Measurements from ENCODE around the gene E2F6. TPM values are rescaled to one million over a fixed set of nuclear protein-coding genes. Genes with fewer than 3 reads are reported as not detected.

The E2F6 gene
- total RNA-seq, 2 donors from 2014 or later: 6.6 TPM

- no peak for TF ChIP-seq CTCF (IDR thresholded peaks at IDR 0.05)
Observed at GRCh38 chr2:11416186-11416585, 49.8 kb downstream of the E2F6 start.

GRCh38 chr2:11414372-11415124, 51.4 kb downstream of the E2F6 start:
- H3K36me3 ChIP-seq: no peaks in the 10 kb centered on the region
- peaks cover 6% of the 10 kb centered on the region for H3K4me1 ChIP-seq
- no peak for DNase-seq
- H3K9me3 ChIP-seq: no peaks in the 10 kb centered on the region
- no peak for TF ChIP-seq CTCF (IDR thresholded peaks at IDR 0.05)
- no peak overlapping the region for H3K27ac ChIP-seq
- H3K9ac ChIP-seq (ENCODE audit: low read depth in 2 of 2, low read length in 2 of 2): no peak overlapping the region
- intact Hi-C loops (cut with DNase I): loop anchor here (5.0 kb wide), 1 partner anchor 282 kb away; a partner anchor contains a TSS
- no peak overlapping the region for H3K4me3 ChIP-seq
- H3K27me3 ChIP-seq: no peaks in the 10 kb centered on the region

More at GRCh38 chr2:11416186-11416585, 49.8 kb downstream of the E2F6 start:
- Histone ChIP-seq H3K9me3 (no peaks in the 10 kb centered on the region), H3K4me3 (no peak overlapping the region), H3K27me3 (no peaks in the 10 kb centered on the region), H3K4me1 (peaks cover 6% of the 10 kb centered on the region), H3K9ac (ENCODE audit: low read depth in 2 of 2, low read length in 2 of 2) (no peak overlapping the region), H3K36me3 (no peaks in the 10 kb centered on the region), H3K27ac (no peak overlapping the region)
- no peak for DNase-seq
- intact Hi-C loops (cut with DNase I): no loop called here

- TF ChIP-seq CTCF (IDR thresholded peaks at IDR 0.05): no peak
- peaks cover 6% of the 10 kb centered on the region for H3K4me1 ChIP-seq
- H3K9ac ChIP-seq (ENCODE audit: low read depth in 2 of 2, low read length in 2 of 2): peak overlapping the region; percentile 16 to 74
- H3K27me3 ChIP-seq: no peaks in the 10 kb centered on the region
- H3K27ac ChIP-seq: no peak overlapping the region
- no peaks in the 10 kb centered on the region for H3K36me3 ChIP-seq
- intact Hi-C loops (cut with DNase I): loop anchor here (1.0 to 5.0 kb wide), 2 partner anchors 177 to 280 kb away; a partner anchor contains a TSS
- H3K4me3 ChIP-seq: no peak overlapping the region
- DNase-seq: no peak
- no peaks in the 10 kb centered on the region for H3K9me3 ChIP-seq
Observed at GRCh38 chr2:11412449-11412810, 53.5 kb downstream of the E2F6 start.

- TF ChIP-seq CTCF (IDR thresholded peaks at IDR 0.05): peak; percentile 68
- Histone ChIP-seq H3K4me1 (peaks cover 8% of the 10 kb centered on the region), H3K9ac (ENCODE audit: low read depth in 2 of 2, low read length in 2 of 2) (peak overlapping the region; percentile 16 to 74), H3K27me3 (no peaks in the 10 kb centered on the region), H3K9me3 (no peaks in the 10 kb centered on the region), H3K36me3 (no peaks in the 10 kb centered on the region), H3K27ac (peak overlapping the region; percentile 3), H3K4me3 (peak overlapping the region; percentile 31)
- DNase-seq: peak; percentile 77
- intact Hi-C loops (cut with DNase I): loop anchor here (1.0 to 5.0 kb wide), 2 partner anchors 177 to 280 kb away; a partner anchor contains a TSS
Observed at GRCh38 chr2:11411768-11412448, 54.1 kb downstream of the E2F6 start.

- Histone ChIP-seq H3K4me3 (no peak overlapping the region), H3K4me1 (peaks cover 10% of the 10 kb centered on the region), H3K9me3 (no peaks in the 10 kb centered on the region), H3K27ac (peak overlapping the region; percentile 3), H3K36me3 (no peaks in the 10 kb centered on the region), H3K9ac (ENCODE audit: low read depth in 2 of 2, low read length in 2 of 2) (peak overlapping the region in 1 of 2 donors; percentile 74), H3K27me3 (no peaks in the 10 kb centered on the region)
- no peak for DNase-seq
- no peak for TF ChIP-seq CTCF (IDR thresholded peaks at IDR 0.05)
- intact Hi-C loops (cut with DNase I): loop anchor here (5.0 kb wide), 1 partner anchor 279 kb away; a partner anchor contains a TSS
Observed at GRCh38 chr2:11411244-11411643, 54.7 kb downstream of the E2F6 start.

All from colonic mucosa (tissue), 4 donors.